Esophagus muscularis mucosa (tissue), 4 donors: ENCODE data around the gene SLC35F6. TPM values are rescaled to one million over a fixed set of nuclear protein-coding genes. Genes with fewer than 3 reads are reported as not detected.
"Not testable (repeated sequence)": the region's sequence is repeated elsewhere in the genome, so short reads cannot be mapped to it uniquely, and the experiment has no call there.

Source experiments
- DNase-seq: peaks from one replicate; pipeline ENCODE4 v3.0.0-alpha.2; 2017; ENCODE audit errors: extremely low spot score
- H3K27ac ChIP-seq, 4 donors: fragments of 200-600 bp; sonication (generic); replicated peaks in 1 of 4; 1 replicate in 3 of 4; 2 replicates in 1 of 4; pipeline ENCODE4 v1.5.1; 2016 to 2019; ENCODE audit warnings: mild to moderate bottlenecking in 1 of 4
- H3K27me3 ChIP-seq, 4 donors: fragments of 200-600 bp; sonication (generic); one replicate each; pipeline versions ENCODE4 v1.5.1 to v1.6.0; 2016 to 2019
- H3K36me3 ChIP-seq, 4 donors: fragments of 200-600 bp; sonication (generic); one replicate each; pipeline ENCODE4 v1.5.1; 2016 to 2019
- H3K4me1 ChIP-seq, 4 donors: fragments of 200-600 bp; sonication (generic); one replicate each; pipeline ENCODE4 v1.5.1; 2016 to 2019
- H3K4me3 ChIP-seq, 4 donors: fragments of 200-600 bp; sonication (generic); 1 replicate in 2 of 4; 2 replicates in 2 of 4; pipeline ENCODE4 v1.5.1; 2016 to 2019; ENCODE audit warnings: mild to moderate bottlenecking in 4 of 4, moderate library complexity in 1 of 4
- H3K9me3 ChIP-seq, 4 donors: fragments of 200-600 bp; sonication (generic); 1 replicate in 3 of 4; 2 replicates in 1 of 4; pipeline ENCODE4 v1.5.1; 2016 to 2019
- CTCF ChIP-seq, 3 experiments: fragments of 200-600 bp in 2 of 3; fragments of 450-650 bp in 1 of 3; sonication (generic) in 2 of 3; IDR thresholded peaks; one replicate each; pipeline ENCODE4 v1.5.1; 2017 to 2019; ENCODE audit warnings: antibody characterized with exemption in 3 of 3, mild to moderate bottlenecking in 2 of 3, moderate library complexity in 1 of 3
- EP300 ChIP-seq: sonication (generic); formaldehyde crosslinking; IDR thresholded peaks from one replicate; pipeline ENCODE4 v1.6.1; 2017; ENCODE audit warnings: antibody characterized with exemption
- POLR2A ChIP-seq: fragments of 450-650 bp; IDR thresholded peaks from one replicate; pipeline ENCODE4 v1.6.1; 2017; ENCODE audit warnings: antibody characterized with exemption, moderate library complexity, mild to moderate bottlenecking, low read depth
- POLR2AphosphoS5 ChIP-seq, 2 donors: sonication (generic); formaldehyde crosslinking; IDR thresholded peaks; one replicate each; pipeline ENCODE4 v1.6.1; 2017; ENCODE audit warnings: antibody characterized with exemption in 2 of 2
- WGBS: methylation state at CpG from one replicate; pipeline ENCODE4 v1.1.5; 2018; 5-methylcytosine and 5-hydroxymethylcytosine counted together
- intact Hi-C: fragments of 100-400 bp; cut with DNase I; formaldehyde crosslinking; loops from one replicate; pipeline ENCODE4 v1.15.1; 2023
- total RNA-seq, 4 donors: library from RNA; depleted of rRNA; stranded (reverse); fragments of >200 nt; gene quantifications; one replicate each; pipeline versions ENCODE4 v1.1.0 to v1.2.1, GENCODE V29; 2016

The SLC35F6 gene
- total RNA-seq, 4 donors from 2014 or later: 31.6 to 50.7 (median 41.3) TPM

GRCh38 chr2:26759845-26760244 is 4.2 kb upstream of the SLC35F6 start:
- Histone ChIP-seq H3K4me1 (peaks cover 17 to 28% (median 26%) of the 10 kb centered on the region in 4 donors), H3K9me3 (no peaks in the 10 kb centered on the region), H3K27ac (no peak overlapping the region), H3K36me3 (no peaks in the 10 kb centered on the region), H3K27me3 (no peaks in the 10 kb centered on the region), H3K4me3 (no peak overlapping the region)
- DNase-seq: no peak
- TF ChIP-seq POLR2A: no peak
- TF ChIP-seq EP300: no peak
- no peak for TF ChIP-seq POLR2AphosphoS5 (IDR thresholded peaks at IDR 0.05)
- TF ChIP-seq CTCF (IDR thresholded peaks at IDR 0.05): no peak
- intact Hi-C loops: no loop called here
- WGBS: 95% methylated on average over 4 of the region's 5 CpGs

GRCh38 chr2:26760991-26761390 is 3.1 kb upstream of the SLC35F6 start:
- 78% methylated on average over 10 of the region's 10 CpGs for WGBS
- H3K4me3 ChIP-seq, H3K36me3 ChIP-seq, H3K27ac ChIP-seq, H3K9me3 ChIP-seq, H3K27me3 ChIP-seq, DNase-seq, intact Hi-C loops: not testable (repeated sequence)
- peaks cover 28 to 39% (median 38%) of the 10 kb centered on the region in 4 donors for H3K4me1 ChIP-seq

- no peaks in the 10 kb centered on the region for H3K9me3 ChIP-seq
- H3K27ac ChIP-seq: no peak overlapping the region
- peaks cover 48 to 53% (median 51%) of the 10 kb centered on the region in 4 donors for H3K4me1 ChIP-seq
- 92% methylated on average over 10 of the region's 10 CpGs for WGBS
- H3K4me3 ChIP-seq: peak overlapping the region in 1 of 4 donors; percentile 88
- H3K36me3 ChIP-seq: peaks cover 0 to 5% (median 0%) of the 10 kb centered on the region in 4 donors
- TF ChIP-seq POLR2AphosphoS5 (IDR thresholded peaks at IDR 0.05): no peak
- no peak for TF ChIP-seq EP300
- TF ChIP-seq POLR2A: no peak
- TF ChIP-seq CTCF (IDR thresholded peaks at IDR 0.05): no peak
- intact Hi-C loops: no loop called here
- no peak for DNase-seq
- no peaks in the 10 kb centered on the region for H3K27me3 ChIP-seq
Observed at GRCh38 chr2:26763019-26763418, 1.1 kb upstream of the SLC35F6 start.

DNA sequence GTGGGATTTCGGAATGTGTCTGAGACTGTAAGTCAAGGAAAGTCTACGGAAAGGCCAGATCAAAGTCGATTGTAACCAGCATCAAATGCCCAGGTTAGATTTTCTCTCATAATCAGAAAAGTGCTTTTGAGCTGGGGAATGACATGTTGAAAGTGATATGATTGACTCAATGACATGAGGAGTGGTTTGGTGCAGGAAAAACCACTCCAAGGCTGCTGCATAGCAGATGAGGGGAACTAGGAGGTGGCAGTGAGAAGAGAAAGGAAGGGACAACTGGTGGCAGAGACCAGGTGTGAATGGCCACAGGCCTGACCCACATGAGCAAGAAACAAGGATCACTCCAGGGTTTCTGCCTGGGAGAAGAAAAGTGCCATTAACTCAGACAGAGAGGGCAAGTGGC is 822 bp downstream of the SLC35F6 start:
- peak overlapping the region; percentile 66 to 92 (median 84) for H3K4me3 ChIP-seq
- H3K27ac ChIP-seq: peak overlapping the region; percentile 82 to 95 (median 92)
- H3K9me3 ChIP-seq: no peaks in the 10 kb centered on the region
- H3K27me3 ChIP-seq: no peaks in the 10 kb centered on the region
- WGBS: 12% methylated on average over 3 of the region's 3 CpGs
- peaks cover 0 to 5% (median 0%) of the 10 kb centered on the region in 4 donors for H3K36me3 ChIP-seq
- H3K4me1 ChIP-seq: peaks cover 54 to 63% (median 62%) of the 10 kb centered on the region in 4 donors
- TF ChIP-seq CTCF (IDR thresholded peaks at IDR 0.05): no peak
- TF ChIP-seq POLR2A: no peak
- TF ChIP-seq POLR2AphosphoS5 (IDR thresholded peaks at IDR 0.05): no peak
- no peak for TF ChIP-seq EP300
- no peak for DNase-seq
- intact Hi-C loops: no loop called here

DNA sequence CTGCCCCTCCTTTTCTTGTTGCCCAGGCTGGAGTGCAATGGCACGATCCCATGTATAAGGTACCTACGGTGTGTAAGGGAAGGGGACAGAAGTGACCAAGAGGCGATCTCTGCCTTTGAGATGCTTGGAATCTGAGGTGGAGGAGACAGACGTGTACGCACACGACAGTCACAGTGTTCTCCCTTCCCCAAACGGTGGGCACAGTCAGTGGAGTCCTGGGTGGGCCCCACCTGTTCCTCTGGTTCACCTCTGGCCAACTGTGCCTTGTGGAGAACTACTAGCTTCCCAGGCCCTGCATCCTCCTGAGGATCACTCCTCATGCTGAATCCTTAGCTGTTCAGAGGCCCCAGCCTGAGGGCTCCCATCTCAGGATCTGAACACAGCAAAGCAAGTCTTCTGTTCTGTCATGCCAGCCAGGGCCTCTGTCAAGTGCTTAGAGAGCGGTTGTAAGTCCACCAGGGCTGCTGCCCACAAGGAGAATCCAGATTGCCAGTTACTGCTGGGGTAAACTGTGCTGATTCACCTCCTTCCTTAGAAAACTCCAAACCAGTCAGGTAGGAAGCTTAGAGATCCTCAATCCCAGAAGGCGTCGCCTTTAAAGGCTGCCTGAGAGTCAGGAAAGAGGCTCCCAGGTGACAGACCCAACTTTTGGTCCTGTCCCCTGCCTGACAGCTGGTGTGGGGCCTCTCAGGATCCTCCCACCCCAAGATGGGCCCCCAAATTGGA is 1.6 kb downstream of the SLC35F6 start:
- peak overlapping the region; percentile 82 to 95 (median 92) for H3K27ac ChIP-seq
- H3K9me3 ChIP-seq: no peaks in the 10 kb centered on the region
- H3K36me3 ChIP-seq: peaks cover 0 to 5% (median 0%) of the 10 kb centered on the region in 4 donors
- DNase-seq: no peak
- 85% methylated on average over 9 of the region's 10 CpGs for WGBS
- peak overlapping the region; percentile 66 to 92 (median 84) for H3K4me3 ChIP-seq
- intact Hi-C loops: no loop called here
- no peaks in the 10 kb centered on the region for H3K27me3 ChIP-seq
- H3K4me1 ChIP-seq: peaks cover 61 to 70% (median 69%) of the 10 kb centered on the region in 4 donors
- TF ChIP-seq POLR2AphosphoS5 (IDR thresholded peaks at IDR 0.05): no peak
- no peak for TF ChIP-seq POLR2A
- TF ChIP-seq EP300: no peak
- TF ChIP-seq CTCF (IDR thresholded peaks at IDR 0.05): no peak
